CD4-positive, alpha-beta T cell treated with Interleukin-6 for 4 hours (primary cell): ENCODE results near the gene RTP1.
"Not testable (repeated sequence)": the region's sequence is repeated elsewhere in the genome, so short reads cannot be mapped to it uniquely, and the experiment has no call there.

Experiments
- DNase-seq: peaks from one replicate; pipeline ENCODE4 v3.0.0-alpha.2; 2020; ENCODE audit warnings: mixed read lengths

RTP1 gene, protein sequence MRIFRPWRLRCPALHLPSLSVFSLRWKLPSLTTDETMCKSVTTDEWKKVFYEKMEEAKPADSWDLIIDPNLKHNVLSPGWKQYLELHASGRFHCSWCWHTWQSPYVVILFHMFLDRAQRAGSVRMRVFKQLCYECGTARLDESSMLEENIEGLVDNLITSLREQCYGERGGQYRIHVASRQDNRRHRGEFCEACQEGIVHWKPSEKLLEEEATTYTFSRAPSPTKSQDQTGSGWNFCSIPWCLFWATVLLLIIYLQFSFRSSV

DNA sequence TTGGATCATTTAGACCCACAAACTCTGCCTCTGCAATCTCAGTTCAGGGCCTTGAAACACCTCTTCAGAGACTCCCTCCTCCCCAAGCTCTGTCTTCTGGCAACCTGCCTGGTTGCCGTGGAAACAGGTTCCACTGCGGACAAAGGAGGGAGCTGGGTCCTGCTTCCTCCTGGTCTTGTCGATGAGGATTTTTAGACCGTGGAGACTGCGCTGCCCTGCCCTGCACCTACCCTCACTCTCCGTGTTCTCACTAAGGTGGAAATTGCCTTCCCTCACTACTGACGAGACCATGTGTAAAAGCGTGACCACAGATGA is at the start of gene RTP1:
TSS of gene RTP1 (plus strand) at position 152 of the 315 bp plus-strand sequence. CDS start at position 182, 30 bp downstream.
- DNase-seq, result no peak

DNA sequence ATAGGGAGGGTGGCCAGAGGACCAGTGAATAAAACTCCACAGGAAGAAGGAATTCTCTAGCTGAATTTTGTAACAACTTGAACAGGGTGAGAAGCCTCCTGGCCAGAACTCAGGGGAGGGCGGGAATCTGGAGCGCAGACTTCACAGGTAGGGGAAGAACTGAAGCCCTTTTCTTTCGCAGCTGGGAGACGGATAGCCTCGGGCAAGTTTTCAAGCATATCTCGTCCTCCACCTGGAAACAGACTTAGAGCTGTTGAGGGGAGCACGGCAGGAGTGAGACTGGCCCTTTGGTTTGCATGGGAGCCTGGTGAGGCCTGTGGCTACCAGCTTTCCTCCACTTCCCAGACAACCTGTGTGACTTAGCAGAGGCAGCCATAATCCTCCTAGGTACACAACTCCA is 47.1 kb upstream of the RTP1 start:
- no peak for DNase-seq

DNA sequence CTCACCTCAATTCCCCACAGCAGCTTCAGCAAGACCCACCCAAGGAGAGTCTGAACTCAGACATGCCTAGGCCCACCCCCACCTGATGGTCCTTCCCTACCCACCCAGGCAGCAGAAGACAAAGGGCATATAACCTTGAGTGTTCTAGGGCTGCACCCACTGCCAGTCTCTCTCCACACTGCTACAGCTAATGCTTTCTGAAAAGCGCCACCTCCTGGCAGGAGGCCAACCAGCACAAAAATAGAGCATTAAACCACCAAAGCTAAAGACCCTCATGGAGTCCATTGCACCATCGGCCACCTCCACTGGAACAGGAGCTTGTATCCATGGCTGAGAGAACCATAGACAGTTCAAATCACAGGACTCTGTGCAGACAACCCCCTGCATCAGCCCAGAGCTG is 46.7 kb upstream of the RTP1 start:
- DNase-seq, result peak; percentile 76

DNA sequence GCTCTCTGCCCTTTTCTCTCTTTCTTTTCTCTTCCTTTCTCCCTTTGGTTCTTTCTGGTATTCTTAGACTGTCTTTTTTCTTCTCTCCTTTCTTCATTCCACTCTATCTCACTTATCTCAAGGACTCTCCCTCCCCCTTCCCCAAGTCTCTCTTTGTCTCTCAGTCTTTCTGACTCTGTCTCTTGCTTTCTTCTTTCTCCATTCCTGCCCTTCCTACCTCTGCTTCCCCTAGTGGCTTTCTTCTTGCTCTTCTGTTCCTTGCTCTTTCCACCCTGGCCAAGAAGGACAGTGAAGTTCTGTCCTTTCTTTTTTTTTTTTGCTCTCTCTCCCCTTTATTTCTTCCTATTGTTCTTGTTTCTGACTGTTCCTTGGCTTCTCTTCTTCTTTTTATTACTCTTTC is 35.7 kb upstream of the RTP1 start:
- no peak for DNase-seq

DNA sequence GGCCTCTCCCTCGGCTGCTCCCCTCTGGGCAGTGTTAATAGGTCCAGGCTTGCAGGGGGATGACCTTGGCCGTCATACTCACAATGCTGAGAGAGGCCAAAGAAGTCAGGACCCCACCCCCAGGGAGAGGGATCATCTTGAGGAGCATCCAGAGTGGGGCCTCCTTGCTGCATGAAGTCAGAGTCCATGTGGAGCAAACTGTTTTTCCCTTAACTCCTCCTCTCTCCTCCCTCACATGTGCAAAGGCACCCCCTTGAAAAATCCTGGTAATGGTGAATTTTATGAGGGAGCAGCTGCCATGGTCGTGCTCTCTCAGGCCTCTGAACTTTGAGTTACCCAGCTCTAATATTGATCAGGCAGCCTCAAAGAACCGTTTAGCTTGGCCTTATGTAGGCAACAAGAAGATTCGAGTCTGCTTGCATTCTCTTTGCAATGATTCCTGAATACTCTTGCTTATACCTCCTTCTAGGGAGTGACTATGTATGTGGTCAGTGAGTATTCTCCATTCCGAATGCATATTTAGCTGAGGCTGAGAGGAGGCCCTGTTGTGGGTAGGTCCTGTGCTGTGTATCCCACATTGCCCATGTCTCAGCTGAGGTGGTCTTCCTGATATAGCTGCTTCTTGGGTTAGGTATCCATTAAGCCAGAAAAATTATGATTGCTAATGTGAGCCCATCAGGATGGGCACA is 34.9 kb upstream of the RTP1 start:
- no peak for DNase-seq

DNA sequence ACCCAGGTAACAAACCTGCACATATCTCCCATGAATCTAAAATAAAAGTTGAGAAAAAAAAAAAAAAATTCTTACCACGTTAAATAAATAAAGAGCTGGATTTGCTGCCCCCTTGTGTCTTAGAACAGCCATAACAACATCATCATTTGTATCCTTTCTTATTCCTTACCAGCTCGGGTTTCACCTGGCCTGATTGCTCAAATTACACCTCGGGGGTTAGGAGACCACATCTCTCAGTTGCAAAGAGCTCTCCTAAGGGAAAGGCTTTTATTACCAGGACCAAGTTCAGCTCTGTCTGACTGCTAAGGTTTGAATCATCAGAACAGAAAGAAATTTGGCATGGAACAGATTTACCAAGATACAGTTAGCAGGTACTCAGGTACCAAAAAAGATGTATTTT is 32.1 kb upstream of the RTP1 start:
- peak; percentile 55 for DNase-seq

DNA sequence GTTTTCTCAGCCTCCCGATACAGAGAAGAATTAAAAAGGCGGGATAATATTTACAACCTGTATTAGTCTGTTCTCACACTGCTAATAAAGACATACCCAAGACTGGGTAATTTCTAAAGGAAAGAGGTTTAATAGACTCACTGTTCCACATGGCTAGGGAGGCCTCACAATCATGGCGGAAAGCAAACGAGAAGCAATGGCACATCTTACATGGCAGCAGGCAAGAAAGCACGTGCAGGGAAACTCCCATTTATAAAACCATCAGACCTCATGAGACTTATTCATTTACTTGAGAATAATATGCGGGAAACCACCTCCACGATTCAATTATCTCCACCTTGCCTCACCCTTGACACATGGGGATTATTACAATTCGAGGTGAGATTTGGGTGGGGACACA is 30.5 kb upstream of the RTP1 start:
- no peak for DNase-seq

DNA sequence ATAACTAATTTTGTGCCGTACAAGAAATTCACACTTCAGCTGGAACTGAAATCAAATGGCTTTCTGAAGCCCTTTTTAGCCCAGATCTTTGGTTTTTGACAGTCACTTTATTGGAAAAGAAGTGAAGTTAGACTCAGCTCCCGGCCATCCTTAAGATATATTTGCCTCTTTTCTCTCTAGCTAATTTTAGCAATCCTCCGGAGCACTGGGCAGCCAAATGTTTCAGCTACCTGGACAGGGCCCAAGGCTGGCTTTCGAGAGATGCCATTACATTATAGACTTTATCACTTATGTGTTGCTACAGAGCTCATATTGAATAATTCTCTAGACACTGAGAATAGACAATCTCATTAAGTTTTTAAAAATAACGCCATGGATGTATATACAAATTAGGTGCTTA is 29.5 kb upstream of the RTP1 start:
- DNase-seq, result no peak

DNA sequence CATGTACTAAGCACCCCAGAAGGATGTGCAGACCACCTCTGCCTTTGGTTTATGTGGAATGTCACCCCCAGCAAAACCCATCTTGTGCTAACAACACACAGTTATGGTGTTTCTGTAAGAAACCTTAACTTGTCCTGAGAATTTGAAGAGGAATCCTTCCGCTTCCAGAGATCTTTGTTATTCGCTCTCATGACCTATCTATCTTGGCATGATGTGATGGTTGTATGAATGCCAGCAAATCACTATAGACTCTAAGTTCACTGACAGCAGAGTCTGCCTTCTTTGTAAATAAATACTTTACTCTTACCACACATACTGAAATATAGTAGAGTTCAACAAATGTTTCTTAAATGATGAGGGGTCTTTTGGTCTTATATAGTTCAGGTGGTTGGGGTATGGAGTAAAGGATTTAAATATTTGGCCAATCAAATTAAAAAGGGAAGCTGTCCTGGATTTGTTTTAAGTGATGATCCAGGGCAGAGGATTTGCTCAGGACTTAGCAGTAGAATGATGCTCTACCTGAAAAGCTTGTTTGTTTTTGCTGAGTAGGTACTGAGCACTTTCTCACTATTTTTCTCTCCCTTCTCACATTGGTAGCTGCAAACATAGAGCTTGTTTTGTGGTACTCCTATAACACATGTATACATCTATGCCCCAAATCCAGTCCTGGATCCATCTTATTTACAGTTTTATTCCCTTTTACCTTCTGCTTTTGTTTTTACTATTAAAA is 27.9 kb upstream of the RTP1 start:
- no peak for DNase-seq

DNA sequence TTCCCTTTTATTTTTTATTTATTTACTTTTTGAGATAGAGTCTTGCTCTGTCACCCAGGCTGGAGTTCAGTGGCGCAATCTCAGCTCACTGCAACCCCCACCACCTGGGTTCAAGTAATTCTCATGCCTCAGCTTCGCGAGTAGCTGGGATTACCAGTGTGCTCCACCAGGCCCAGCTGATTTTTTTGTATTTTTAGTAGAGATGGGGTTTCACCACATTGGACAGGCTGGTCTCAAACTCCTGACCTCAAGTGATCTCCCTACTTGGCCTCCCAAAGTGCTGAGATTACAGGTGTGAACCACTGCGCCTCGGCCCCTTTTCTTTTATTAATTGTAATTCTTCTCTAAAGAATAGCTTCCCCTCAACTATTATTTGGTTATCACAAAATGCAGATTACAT is 26.4 kb upstream of the RTP1 start:
- DNase-seq, result not testable (repeated sequence)

DNA sequence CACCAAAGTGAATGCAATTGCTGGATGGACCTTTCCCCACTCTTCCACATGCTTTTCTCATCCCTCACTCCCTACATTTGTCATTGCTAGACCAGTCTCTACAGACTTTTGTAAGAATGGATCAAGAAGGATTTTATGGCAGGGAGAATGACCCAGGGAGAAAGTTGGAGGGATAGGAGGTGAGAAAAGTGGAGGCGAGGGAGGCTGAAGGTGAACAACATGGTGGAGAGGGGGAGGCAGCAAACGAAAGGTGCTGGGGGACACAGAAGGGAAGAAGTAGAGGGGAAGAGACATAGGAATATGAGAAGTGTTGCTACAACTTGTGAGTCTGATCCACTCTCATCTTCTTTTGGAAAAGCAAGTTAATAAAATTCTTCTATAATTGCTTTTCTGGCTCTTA is 24.4 kb upstream of the RTP1 start:
- no peak for DNase-seq

DNA sequence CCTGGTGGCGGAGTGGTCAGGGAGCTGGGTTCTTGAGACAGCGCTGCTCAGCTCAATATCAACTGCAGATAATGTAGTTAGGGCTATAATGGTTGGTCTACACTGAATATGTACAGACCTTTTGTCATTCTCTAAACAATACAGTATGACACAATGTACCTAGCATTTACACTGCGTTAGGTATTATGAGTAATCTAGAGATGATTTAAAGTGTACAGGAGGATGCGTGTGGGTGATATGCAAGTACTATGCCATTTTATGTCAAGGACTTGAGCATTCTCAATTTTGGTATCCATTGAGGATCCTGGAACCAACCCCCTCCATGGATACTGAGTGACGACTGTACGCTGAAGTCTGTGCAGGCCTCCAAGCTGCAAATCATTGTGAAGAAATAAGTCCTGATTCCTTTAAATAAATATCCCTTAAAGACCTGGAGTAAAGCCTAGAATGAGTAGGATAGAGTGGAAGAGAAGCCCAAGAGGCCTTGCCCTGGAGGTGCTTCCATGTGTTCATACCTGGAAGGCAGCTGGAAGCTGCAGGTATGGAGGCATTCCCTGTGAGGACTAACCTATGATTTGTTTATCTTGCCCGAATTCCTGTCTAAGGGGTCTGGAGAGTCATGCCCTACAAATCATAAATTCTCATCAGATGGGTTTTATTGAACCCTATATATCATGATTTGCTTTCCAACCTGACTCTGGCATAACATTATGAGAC is 15.7 kb upstream of the RTP1 start:
- DNase-seq, result no peak

DNA sequence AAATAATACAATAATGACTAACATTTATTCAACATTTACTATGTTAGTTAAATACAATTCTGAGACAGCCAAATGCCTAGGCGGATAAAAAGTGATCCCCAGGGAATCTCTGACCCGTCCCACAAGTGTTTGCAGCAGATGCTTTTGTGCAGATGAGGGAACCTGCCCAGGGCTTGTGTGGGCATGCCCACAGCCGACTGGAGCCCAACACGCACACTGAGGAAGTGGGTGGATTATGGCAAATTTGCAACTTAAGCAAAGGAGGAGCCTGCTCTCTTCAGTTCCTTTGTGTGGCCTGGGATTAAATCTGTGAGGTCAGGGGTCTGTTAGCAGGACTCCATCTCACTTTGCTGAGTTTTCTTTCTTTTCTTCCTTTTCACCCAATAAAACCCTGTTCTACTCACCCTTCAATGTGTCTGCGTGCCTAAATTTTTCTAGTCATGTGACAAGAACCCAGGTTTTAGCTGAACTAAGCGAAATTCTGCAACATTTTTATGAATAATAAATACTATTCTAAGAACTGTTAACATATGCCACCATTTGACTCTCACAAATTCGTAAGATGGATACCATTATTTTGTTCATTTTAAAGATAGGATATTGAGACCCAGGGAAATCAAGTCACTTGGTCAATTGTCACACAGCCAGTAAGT is 13.9 kb upstream of the RTP1 start:
- no peak for DNase-seq

DNA sequence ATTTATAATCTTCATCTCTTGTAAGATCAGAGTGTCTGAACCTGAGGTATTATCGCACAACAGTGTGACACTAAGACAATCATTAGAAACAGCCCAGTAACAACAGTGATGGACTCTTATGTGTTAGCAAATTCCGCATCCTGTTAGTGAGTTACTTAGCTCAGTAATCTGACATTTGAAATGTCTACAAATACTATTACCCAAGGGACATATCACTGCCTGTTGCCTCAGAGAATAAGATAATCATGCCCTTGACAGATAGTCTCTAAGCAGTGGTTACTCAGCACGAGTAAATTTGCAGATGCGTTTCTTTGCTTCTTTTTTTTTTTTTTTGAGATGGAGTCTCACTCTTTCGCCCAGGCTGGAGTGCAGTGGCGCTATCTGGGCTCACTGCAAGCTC is 13.4 kb upstream of the RTP1 start:
- no peak for DNase-seq

DNA sequence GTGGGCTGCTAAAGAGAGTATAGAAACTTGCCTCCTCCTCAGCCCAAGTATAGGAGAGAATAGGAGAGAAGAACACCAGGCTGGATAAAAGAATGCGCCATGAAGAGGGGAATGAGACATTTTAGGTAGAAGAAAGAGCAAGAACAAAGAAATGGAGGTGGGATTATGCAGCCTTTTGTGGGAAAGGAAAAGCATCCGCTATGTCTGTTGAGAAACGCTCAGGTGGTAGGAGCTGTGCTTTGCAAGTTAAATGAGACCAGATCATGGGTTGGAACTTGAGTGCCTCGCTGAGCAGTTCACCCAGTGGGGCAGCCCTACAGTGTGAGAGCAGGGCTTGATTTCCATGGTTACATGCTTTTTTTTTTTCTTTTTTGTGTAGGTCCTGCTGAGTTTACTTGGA is 11.5 kb upstream of the RTP1 start:
- DNase-seq, result no peak

DNA sequence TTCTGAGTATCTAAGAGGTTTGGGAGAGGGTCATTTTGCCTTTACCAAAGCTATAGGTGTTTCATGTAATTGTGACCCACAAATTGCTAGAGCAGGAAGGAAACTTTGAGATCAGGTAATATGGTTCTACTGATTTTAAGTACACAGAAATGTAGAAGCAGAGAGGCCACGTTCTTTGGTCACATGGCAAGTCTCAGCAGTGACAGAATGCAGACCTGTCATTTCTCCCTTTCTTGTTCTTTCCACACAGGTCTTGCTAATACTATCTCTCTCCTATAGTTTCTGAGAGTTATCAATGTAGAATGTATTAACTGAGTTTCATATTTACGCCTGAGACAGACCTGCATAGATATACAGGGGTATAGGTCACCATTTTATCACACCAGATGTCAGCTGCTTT is 10.9 kb upstream of the RTP1 start:
- DNase-seq, result no peak

DNA sequence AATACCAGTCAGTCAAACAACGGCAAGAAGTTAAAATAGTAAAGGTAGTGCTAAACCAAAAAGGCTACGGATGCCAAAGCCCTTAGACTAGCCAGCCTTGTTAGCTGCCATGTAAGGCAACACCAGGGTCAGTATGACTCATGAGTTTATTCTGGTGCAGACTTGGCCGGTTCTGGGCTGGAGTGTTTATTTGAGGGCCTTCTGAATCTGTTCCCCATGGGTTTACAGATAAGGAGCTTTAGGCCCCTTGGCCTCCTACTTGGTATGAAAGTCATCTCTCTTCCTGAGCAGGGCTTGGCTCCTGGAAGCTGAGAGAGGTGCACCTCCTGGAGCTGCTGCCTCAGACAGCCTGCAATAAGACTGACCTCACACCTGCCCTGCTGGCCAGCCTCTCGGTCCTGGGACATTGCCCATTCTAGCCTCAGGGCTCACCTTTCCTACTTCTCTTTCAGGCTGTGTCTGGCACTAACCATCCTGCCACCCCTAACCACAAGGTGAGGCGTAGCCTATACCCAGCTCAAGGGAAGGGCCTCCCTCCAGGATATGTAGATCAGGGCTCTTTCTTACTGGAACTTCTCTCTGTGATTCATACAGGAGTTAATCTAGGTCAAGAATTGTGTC is 10.4 kb upstream of the RTP1 start:
- no peak for DNase-seq

DNA sequence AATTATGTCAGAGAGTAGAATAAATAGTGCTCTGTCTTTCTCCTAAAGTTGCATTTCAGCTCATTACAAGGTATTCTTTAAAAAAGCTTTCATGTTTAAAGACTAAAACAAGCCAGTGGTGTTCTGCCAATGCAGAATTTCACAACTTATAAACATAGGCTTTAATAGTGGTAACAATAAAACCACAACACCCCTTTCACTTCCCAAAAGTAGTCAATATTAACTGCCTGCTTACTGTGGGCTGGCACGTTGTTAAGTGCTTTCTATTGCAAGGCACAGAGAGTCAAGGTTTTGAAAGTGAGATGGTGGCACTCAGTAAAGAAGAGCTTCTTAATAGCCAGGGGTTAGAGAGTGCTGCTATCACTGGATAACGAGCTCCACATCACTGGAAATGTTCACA is 8.4 kb upstream of the RTP1 start:
- DNase-seq, result no peak

DNA sequence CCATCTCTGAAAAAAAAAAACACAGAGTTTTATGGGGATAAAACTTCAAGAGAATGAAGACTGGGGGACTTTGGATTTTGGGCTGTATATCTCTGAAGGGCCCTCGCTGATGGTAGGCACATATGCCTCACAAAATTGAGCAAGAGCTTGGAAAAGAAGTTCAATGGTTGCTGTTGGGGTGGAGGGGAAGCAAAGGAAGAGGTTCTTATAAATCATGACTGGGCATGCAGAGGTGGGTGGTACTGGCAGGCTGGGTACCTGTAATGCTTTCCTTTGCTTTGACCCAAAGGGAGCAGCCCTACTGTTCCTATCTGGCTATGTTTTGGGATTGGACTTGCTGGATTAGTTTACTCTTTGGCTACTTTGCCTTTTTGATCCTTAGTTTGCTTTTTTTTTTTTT is 6.0 kb upstream of the RTP1 start:
- no peak for DNase-seq

DNA sequence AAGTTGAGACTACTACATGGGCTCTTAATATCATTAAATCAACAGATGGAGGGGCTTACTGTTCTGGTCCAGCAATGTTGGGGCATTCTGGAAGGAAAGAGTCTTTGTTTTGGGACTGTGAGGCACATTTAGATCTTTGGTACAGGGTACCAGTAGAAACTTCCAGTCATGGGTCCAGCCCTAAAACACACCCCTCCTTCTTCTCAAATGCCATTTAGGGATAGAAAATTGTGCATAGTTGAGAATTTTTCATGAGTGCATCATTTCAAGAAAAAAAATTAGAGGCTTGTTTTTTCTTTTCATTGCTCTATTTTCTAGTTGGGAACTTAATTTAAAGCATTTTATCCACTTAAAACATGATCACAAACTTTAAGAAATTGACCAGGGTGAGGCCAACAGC is 4.1 kb upstream of the RTP1 start:
- DNase-seq, result no peak

DNA sequence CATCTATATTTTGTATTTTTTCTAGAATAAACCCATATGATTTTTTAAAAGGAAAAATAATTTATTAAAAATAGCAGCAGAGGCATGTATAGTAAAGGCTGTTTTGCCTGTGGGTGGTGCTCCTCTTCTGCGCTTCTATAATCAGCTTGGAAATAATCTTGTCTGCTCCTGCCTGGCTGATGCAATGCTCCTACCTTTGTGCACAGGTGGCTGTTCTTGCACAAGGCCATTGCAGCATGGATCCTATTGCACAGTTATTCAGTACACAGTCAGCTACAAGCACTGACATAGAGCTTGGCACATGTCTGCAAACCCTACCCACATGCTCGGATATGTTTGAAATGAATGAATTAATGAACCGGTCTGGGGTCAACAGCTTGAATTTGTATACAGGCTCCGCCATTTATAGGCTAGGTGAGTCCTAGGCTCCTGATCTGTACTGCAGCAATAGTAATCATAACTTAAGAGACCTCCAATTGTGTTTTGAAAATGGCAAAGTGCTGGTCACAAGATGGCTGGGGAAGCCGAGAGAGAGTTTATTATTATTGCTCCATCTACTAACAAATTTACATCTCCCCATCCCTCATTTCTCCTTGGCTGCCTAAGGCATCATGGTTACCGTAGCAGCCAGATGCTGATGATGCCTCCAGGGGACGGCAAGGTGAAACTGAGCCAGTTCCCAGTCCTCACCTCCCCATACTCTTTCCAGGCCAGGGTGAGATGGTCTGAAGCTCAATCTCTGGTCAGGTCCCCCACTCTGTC is 532 bp upstream of the RTP1 start:
- DNase-seq, result no peak

DNA sequence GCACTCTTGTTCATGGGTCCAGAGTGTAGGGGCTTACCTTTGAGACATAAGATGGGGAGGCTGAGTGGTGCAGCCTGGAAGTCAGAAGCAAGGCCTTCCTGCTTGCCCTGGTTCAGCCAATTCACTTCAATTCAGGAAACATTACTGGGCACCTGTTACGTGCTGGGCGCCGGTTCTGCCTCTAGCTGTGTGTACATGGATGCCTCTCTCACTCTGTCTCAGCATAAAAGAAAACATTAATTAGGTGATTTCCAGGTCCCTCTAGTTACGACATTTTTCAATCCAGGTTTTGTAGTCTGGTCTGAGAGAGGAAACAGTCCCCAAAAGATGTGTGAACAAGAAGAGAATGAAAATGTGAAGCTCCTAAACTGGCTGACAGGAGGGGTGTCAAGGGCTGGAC is 1.2 kb downstream of the RTP1 start:
- DNase-seq, result no peak
